OCI-LY3 (cell line): ENCODE measurements around the gene FATE1.

Experiments
- EZH2phosphoT487 ChIP-seq: fragments of 200-600 bp; shearing (Covaris generic); IDR thresholded peaks from 2 replicates; pipeline ENCODE4 v1.6.1; 2018; ENCODE audit warnings: antibody characterized with exemption, mixed run types, low read depth
- TF ChIP-seq, protein P1 (sequence below): fragments of 200-600, 300-600 bp; sonication (generic); IDR thresholded peaks from 2 replicates; pipeline ENCODE4 v1.5.1; 2014; ENCODE audit warnings: antibody characterized with exemption, low read length, low read depth

GRCh38 chrX:151745651-151746050 is 29.8 kb downstream of the FATE1 start:
- TF ChIP-seq, protein P1, sequence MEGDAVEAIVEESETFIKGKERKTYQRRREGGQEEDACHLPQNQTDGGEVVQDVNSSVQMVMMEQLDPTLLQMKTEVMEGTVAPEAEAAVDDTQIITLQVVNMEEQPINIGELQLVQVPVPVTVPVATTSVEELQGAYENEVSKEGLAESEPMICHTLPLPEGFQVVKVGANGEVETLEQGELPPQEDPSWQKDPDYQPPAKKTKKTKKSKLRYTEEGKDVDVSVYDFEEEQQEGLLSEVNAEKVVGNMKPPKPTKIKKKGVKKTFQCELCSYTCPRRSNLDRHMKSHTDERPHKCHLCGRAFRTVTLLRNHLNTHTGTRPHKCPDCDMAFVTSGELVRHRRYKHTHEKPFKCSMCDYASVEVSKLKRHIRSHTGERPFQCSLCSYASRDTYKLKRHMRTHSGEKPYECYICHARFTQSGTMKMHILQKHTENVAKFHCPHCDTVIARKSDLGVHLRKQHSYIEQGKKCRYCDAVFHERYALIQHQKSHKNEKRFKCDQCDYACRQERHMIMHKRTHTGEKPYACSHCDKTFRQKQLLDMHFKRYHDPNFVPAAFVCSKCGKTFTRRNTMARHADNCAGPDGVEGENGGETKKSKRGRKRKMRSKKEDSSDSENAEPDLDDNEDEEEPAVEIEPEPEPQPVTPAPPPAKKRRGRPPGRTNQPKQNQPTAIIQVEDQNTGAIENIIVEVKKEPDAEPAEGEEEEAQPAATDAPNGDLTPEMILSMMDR = no peak
- TF ChIP-seq EZH2phosphoT487 = no peak
